ENCODE measurements around the gene HOXB2. TPM values are rescaled to one million over a fixed set of nuclear protein-coding genes. Genes with fewer than 3 reads are reported as not detected.

Gene HOXB2
- total RNA-seq, 6 experiments from 2014 or later = 1.1 to 1.9 (median 1.5) TPM

- no peaks in the 10 kb centered on the region for H3K4me1 ChIP-seq
- H3K4me3 ChIP-seq = no peak overlapping the region
- H3K27ac ChIP-seq = no peak overlapping the region
- DNase-seq (no peak), ATAC-seq (peak in 1 of 4 donors; percentile 26)
- TF ChIP-seq CTCF (IDR thresholded peaks at IDR 0.05) (no peak), POLR2A (IDR thresholded peaks at IDR 0.05) (no peak)
- no peaks in the 10 kb centered on the region for H3K36me3 ChIP-seq
- no peaks in the 10 kb centered on the region for H3K27me3 ChIP-seq
- intact Hi-C loops (cut with DNase I) = no loop called here
- no peaks in the 10 kb centered on the region for H3K9me3 ChIP-seq
- WGBS (ENCODE audit: insufficient coverage, low coverage, low lambda C conversion rate, missing lambda C conversion rate) = 50% methylated on average over 4 of the region's 8 CpGs
These were observed 12.6 kb downstream of the HOXB2 start for GRCh38 chr17:48532261-48532660.

DNA sequence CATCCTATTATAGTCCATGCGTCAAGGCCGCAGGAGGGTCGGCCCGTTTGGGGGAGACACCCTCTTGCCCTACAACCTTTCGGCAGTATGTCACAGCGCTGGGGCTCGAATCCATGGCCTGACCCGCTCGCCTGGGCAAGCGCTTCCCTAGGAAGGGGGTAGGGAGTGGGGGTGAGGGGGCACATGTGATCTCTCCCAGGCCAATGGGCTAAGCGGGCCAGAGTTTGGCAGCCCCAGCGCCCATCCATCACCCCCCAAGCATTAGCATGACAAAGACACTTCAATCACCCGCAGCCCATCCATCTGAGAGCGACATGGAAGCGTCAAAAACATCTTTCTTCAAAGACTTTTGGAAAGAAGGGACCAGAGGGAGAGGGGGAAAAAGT lies 14.0 kb downstream of the HOXB2 start, which contains the start of gene HOXB1:
TSS of gene HOXB1 (minus strand) at position 125 of the 386 bp plus-strand sequence. CDS start at position 18, 107 bp downstream.
- 64% methylated on average over 15 of the region's 15 CpGs for WGBS (ENCODE audit: insufficient coverage, low coverage, low lambda C conversion rate, missing lambda C conversion rate)
- H3K36me3 ChIP-seq = no peaks in the 10 kb centered on the region
- ATAC-seq = no peak
- no peaks in the 10 kb centered on the region for H3K9me3 ChIP-seq
- H3K27ac ChIP-seq = no peak within 1 kb of the TSS
- H3K4me3 ChIP-seq = no peak within 1 kb of the TSS
- DNase-seq = no peak
- intact Hi-C loops (cut with DNase I) = no loop called here
- TF ChIP-seq CTCF (IDR thresholded peaks at IDR 0.05) (no peak), POLR2A (IDR thresholded peaks at IDR 0.05) (no peak)
- H3K4me1 ChIP-seq = no peaks in the 10 kb centered on the region
- H3K27me3 ChIP-seq = no peaks in the 10 kb centered on the region

GRCh38 chr17:48530208-48530886 lies 14.6 kb downstream of the HOXB2 start:
- no peaks in the 10 kb centered on the region for H3K27me3 ChIP-seq
- H3K4me1 ChIP-seq = no peaks in the 10 kb centered on the region
- H3K36me3 ChIP-seq = no peaks in the 10 kb centered on the region
- intact Hi-C loops (cut with DNase I) = no loop called here
- WGBS (ENCODE audit: insufficient coverage, low coverage, low lambda C conversion rate, missing lambda C conversion rate) = 62% methylated on average over 15 of the region's 37 CpGs
- ATAC-seq = no peak
- DNase-seq = no peak
- H3K9me3 ChIP-seq = no peaks in the 10 kb centered on the region
- no peak overlapping the region for H3K27ac ChIP-seq
- H3K4me3 ChIP-seq = no peak overlapping the region
- TF ChIP-seq CTCF (IDR thresholded peaks at IDR 0.05) (no peak), POLR2A (IDR thresholded peaks at IDR 0.05) (no peak)

GRCh38 chr17:48529683-48530009 lies 15.3 kb downstream of the HOXB2 start:
- intact Hi-C loops (cut with DNase I) = no loop called here
- H3K4me1 ChIP-seq = no peaks in the 10 kb centered on the region
- WGBS (ENCODE audit: insufficient coverage, low coverage, low lambda C conversion rate, missing lambda C conversion rate) = 50% methylated on average over 2 of the region's 11 CpGs
- no peak for ATAC-seq
- TF ChIP-seq CTCF (IDR thresholded peaks at IDR 0.05) (no peak), POLR2A (IDR thresholded peaks at IDR 0.05) (no peak)
- no peaks in the 10 kb centered on the region for H3K9me3 ChIP-seq
- no peak for DNase-seq
- no peaks in the 10 kb centered on the region for H3K36me3 ChIP-seq
- H3K4me3 ChIP-seq = no peak overlapping the region
- H3K27ac ChIP-seq = no peak overlapping the region
- no peaks in the 10 kb centered on the region for H3K27me3 ChIP-seq

Data from right lobe of liver (tissue), 6 donors.